HG03342 (cell line): ENCODE results near the gene GUCA2B.

Source experiments
- ATAC-seq: cut with Tn5 transposase; IDR thresholded peaks from one replicate; pipeline ENCODE4 v1.9.1; 2021; ENCODE audit warnings: mild to moderate bottlenecking, moderate library complexity; ENCODE audit not compliant: unreplicated experiment

GUCA2B gene

GRCh38 chr1:42142894-42143675 lies 10.1 kb upstream of the GUCA2B start:
- ATAC-seq = no peak

GRCh38 chr1:42143896-42144710 lies 9.1 kb upstream of the GUCA2B start:
- no peak for ATAC-seq

- ATAC-seq = no peak
Measured at GRCh38 chr1:42144711-42145388, 8.4 kb upstream of the GUCA2B start.

DNA sequence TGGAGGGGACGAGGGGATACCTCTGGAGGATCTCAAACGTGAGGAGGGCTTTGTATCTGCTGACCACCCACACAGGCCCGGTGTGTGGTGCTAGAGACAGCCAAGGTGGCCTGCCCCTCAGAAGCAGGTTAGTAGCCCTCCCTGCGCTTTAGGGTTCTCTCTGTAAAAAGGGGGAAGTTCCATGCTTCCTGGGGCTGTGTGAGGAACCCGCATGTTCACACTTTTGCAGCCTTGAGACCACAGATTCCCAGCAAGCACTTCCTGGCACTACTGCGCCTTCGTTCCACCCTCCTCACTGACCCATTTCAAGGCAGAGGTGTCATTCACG lies 7.9 kb upstream of the GUCA2B start:
- no peak for ATAC-seq

DNA sequence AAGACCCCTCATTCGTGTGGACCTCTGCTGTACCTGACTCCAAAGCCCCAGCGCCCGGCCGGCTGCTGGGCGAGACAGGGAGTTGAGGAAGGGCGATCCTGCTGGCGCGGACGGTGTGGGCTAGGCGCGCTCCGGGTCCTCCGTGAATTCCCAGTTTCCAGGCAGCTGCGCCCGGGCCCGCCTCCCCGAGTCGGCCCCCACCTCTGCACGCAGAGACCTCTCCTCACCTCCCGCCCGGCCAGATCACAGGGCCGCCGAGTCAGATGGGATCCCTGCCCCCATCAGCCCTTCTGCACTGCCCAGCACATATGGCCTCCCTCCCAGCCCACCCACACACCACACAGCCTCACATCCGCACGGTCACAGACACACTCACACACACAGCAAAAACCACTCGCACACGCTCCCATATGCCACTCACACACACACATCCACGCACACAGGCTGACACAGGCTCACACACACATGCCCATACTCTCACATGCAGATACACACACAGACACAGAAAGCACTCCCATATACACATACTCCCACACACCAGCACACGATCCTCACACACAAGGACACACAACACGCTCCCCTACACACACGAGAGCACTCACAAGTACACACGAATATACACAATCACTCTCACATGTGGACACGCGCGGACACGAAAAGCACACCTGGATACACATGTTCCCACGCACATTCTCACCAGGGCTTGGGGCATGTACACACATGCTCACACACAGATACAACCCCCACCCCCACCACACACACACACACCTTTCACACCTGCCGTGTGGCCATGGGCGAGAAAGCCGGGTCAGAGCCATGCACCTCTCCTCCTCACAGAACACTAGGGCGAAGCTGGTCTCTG lies 7.2 kb upstream of the GUCA2B start:
- no peak for ATAC-seq

DNA sequence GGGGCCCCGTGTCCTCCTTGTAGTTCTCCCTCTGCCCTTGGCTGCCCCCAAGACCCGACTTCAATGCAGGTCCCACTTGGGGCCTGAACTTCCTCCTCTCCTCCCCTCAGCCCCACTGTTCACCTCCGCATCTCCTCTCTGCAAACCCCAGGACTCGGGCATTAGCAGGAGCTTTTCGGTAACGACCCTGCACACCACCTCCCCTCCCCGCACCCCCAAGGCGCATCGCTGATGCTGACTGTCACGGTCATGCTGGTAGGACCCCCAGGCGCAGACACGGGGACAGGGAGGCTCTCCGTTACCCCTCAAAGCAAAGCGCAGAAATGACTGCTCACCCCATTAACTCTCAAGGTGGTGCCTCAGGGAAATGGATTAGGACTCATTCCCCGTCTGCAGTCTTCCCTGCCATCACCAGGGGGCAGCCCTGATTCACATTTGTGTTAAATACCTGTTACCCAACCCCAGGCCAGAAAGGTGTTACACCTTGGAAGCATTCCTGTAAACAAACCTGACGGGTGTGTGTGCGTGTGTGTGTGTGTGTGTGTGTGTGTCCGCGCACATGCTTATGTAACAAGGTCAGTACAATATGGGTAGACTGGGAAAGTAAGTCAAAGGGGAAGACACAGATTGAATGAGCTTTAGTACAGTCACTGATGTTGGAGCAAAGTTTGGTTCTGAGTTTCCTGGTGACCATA lies 6.4 kb upstream of the GUCA2B start:
- no peak for ATAC-seq

GRCh38 chr1:42148166-42148565 lies 5.0 kb upstream of the GUCA2B start:
- no peak for ATAC-seq

DNA sequence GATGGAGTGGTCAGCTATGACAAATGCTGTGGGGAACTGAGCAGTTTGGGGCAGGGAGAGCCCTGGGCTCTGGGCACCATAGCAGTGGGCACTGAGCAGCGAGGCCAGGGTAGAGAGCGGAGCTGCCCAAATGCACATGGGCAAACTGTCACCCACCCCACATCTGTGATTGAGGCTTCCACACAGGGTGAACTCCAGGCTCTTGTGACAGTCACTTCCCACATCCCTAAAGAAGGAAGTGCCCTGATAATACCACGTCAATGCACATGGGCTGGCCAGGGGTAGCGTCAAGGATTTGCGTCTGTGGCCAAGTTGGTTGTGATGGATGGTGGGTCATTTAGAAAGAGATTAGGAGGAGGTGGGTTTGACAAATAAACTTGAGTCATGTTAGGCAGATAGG lies 2.6 kb upstream of the GUCA2B start:
- ATAC-seq = no peak

GRCh38 chr1:42152119-42152518 lies 1.1 kb upstream of the GUCA2B start:
- ATAC-seq = no peak

DNA sequence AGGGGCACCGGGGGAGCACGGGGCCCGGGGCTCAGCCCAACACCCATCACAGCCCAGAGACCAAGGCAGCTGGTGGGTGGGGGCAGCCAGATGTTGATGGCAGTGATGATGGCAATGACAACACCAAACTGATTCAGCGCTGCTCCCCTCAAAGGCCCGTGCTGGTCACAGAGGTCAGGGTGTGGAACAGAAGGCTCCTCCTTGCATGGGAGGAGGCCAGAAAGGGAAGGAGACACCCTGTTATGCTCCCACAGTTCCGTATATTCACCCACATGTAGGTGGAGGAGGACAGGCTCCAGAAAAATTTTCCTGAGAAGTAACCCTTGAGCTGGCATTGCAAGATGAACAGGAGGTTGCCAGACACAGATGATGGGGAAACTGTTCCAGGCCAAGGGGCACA lies 414 bp downstream of the GUCA2B start:
- no peak for ATAC-seq

GRCh38 chr1:42154685-42155084 lies 1.5 kb downstream of the GUCA2B start:
- no peak for ATAC-seq

- no peak for ATAC-seq
Measured at GRCh38 chr1:42155362-42155761, 2.2 kb downstream of the GUCA2B start.

DNA sequence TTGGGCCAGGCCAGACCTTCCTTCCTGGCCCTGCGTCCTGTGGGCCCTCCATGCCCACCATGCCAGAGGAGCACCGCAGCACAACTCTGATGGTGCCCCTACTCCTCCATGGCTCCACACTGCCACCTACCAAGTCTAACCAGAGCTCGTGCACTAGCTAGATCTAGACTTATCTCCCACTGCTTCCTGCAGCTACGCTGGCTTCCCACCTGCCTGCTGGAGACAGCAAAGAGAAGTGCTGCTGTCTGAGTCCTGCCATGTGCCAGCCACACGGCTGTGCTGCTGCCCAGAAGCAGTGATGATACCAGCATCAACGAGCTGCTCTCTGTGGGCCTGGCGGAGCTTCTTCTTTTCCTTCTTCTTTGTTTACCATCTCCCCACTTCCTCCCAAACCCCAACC lies 4.5 kb downstream of the GUCA2B start:
- no peak for ATAC-seq

GRCh38 chr1:42158189-42158588 lies 5.0 kb downstream of the GUCA2B start:
- no peak for ATAC-seq

GRCh38 chr1:42162181-42162580 lies 9.0 kb downstream of the GUCA2B start:
- no peak for ATAC-seq

DNA sequence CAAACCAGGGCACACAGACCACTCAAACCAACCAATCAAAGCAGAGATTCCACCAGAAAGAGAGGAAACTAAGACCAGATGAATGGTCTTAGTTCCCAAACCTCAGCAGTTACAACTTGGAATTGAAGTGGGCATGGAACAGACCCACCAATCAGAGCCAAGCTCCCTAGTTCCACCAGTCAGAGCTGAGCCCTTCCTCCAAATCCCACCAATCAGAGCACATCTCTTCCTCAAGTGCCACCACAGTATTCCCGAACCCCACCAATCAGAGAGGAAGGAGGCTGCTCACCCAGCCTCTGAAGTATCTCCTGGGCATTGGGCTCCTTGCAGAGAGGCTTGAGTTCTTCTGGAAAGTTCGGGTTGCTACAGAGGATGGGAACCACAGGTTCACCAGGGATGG lies 9.9 kb downstream of the GUCA2B start:
- no peak for ATAC-seq

- no peak for ATAC-seq
Measured at GRCh38 chr1:42163536-42164503, 10.6 kb downstream of the GUCA2B start.

DNA sequence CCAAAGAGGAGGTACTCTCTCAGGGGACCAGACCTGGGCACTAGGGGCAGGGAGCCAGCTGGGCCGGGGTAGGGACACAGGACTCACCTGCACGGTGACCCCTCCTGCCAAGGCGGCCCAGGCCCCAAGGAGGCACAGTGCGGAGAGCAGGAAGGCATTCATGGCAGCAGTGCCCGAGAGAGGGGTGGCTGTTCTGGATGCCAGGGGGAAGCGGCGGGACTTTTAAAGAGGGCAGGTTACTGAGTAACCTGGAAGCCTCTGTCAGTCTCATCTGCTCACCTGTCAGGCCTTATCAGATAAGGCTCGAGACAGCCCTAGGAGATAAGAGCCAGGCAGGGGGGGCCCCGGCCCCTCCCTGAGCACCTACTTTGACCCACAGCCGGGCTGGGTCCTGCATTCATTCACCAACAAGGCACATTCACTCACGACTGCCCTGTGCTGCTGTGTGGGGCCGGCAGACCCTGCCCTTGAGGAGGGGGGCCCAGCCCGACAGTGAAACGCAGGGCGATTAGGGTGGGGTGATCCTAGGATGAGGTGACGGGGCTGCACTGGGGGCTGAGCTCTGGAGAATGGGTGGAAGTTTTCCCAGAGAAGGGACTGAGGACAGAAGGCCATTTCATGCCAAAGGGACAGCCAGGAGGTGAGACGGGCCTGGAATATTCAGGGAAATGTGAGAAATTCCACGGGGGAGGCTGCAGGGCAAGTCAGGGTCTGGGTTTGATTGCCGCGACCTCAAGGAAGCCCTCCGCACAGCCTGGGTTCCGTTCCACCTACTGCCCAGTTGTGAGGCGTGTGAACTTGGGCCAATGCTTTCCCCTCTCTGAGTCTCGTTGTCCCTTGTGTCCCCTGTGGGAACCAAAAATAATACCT lies 11.6 kb downstream of the GUCA2B start, which contains the start of gene GUCA2A:
TSS of gene GUCA2A (minus strand) at position 195 of the 870 bp plus-strand sequence. CDS start at position 162, 33 bp downstream.
- no peak for ATAC-seq
